Stimulated activated memory B cell treated with anti-CD40 and anti-IgM and Interleukin-4, amounts not matched to agents 10 μg/mL and 1 μg/mL and 100 μg/mL, for 72 hours (primary cell): ENCODE measurements around the gene TRERF1.

ENCODE experiments used
- ATAC-seq: fragments of 150-1000 bp; cut with Tn5 transposase; 2 replicates; pipeline ENCODE4 v1.10.0; 2021
- H3K27ac Mint-ChIP-seq: one replicate; pipeline ENCODE4 v1.8.0; 2022; ENCODE audit warnings: mild to moderate bottlenecking, mixed read lengths
- H3K27me3 Mint-ChIP-seq: one replicate; pipeline ENCODE4 v1.8.0; 2022; ENCODE audit warnings: mixed read lengths
- H3K36me3 Mint-ChIP-seq: one replicate; pipeline ENCODE4 v1.8.0; 2022; ENCODE audit warnings: mixed read lengths
- H3K4me1 Mint-ChIP-seq: one replicate; pipeline ENCODE4 v1.8.0; 2022; ENCODE audit warnings: mixed read lengths
- H3K4me3 Mint-ChIP-seq: one replicate; pipeline ENCODE4 v1.8.0; 2022; ENCODE audit warnings: mild to moderate bottlenecking, moderate library complexity, mixed read lengths
- H3K9me3 Mint-ChIP-seq: one replicate; pipeline ENCODE4 v1.8.0; 2022; ENCODE audit warnings: mixed read lengths

The TRERF1 gene

GRCh38 chr6:42363926-42364849 lies 87.5 kb downstream of the TRERF1 start:
- Mint-ChIP-seq H3K27ac (peak overlapping the region; percentile 92), H3K4me1 (peaks cover 45% of the 10 kb centered on the region), H3K4me3 (no peak overlapping the region), H3K36me3 (peaks cover 12% of the 10 kb centered on the region), H3K9me3 (no peaks in the 10 kb centered on the region), H3K27me3 (peaks cover 15% of the 10 kb centered on the region)
- no peak for ATAC-seq

GRCh38 chr6:42361036-42361435 lies 90.7 kb downstream of the TRERF1 start:
- H3K4me1 Mint-ChIP-seq: peaks cover 17% of the 10 kb centered on the region
- no peak overlapping the region for H3K27ac Mint-ChIP-seq
- no peak overlapping the region for H3K4me3 Mint-ChIP-seq
- H3K9me3 Mint-ChIP-seq: peaks cover 2% of the 10 kb centered on the region
- ATAC-seq: no peak
- H3K27me3 Mint-ChIP-seq: peaks cover 15% of the 10 kb centered on the region
- peaks cover 16% of the 10 kb centered on the region for H3K36me3 Mint-ChIP-seq

GRCh38 chr6:42359021-42359420 lies 92.7 kb downstream of the TRERF1 start:
- Mint-ChIP-seq H3K9me3 (peaks cover 2% of the 10 kb centered on the region), H3K4me1 (peaks cover 1% of the 10 kb centered on the region), H3K4me3 (no peak overlapping the region), H3K36me3 (peaks cover 18% of the 10 kb centered on the region), H3K27me3 (peaks cover 15% of the 10 kb centered on the region), H3K27ac (no peak overlapping the region)
- ATAC-seq: no peak

GRCh38 chr6:42355416-42355815 lies 96.3 kb downstream of the TRERF1 start:
- Mint-ChIP-seq H3K36me3 (peaks cover 6% of the 10 kb centered on the region), H3K4me3 (no peak overlapping the region), H3K27me3 (no peaks in the 10 kb centered on the region), H3K9me3 (peaks cover 2% of the 10 kb centered on the region), H3K4me1 (no peaks in the 10 kb centered on the region), H3K27ac (no peak overlapping the region)
- no peak for ATAC-seq

- Mint-ChIP-seq H3K27me3 (no peaks in the 10 kb centered on the region), H3K36me3 (peaks cover 6% of the 10 kb centered on the region), H3K4me1 (no peaks in the 10 kb centered on the region), H3K4me3 (no peak overlapping the region), H3K9me3 (peaks cover 2% of the 10 kb centered on the region), H3K27ac (peak overlapping the region; percentile 51)
- ATAC-seq: no peak
These were observed 97.0 kb downstream of the TRERF1 start for GRCh38 chr6:42354702-42355101.

GRCh38 chr6:42352856-42353564 lies 98.7 kb downstream of the TRERF1 start:
- Mint-ChIP-seq H3K4me1 (no peaks in the 10 kb centered on the region), H3K36me3 (peaks cover 6% of the 10 kb centered on the region), H3K4me3 (no peak overlapping the region), H3K27me3 (no peaks in the 10 kb centered on the region), H3K9me3 (peaks cover 2% of the 10 kb centered on the region), H3K27ac (no peak overlapping the region)
- ATAC-seq: no peak

- no peaks in the 10 kb centered on the region for H3K9me3 Mint-ChIP-seq
- H3K36me3 Mint-ChIP-seq: peaks cover under 1% of the 10 kb centered on the region
- no peak for ATAC-seq
- peaks cover 1% of the 10 kb centered on the region for H3K4me1 Mint-ChIP-seq
- no peak overlapping the region for H3K4me3 Mint-ChIP-seq
- H3K27ac Mint-ChIP-seq: no peak overlapping the region
- no peaks in the 10 kb centered on the region for H3K27me3 Mint-ChIP-seq
These were observed 100.8 kb downstream of the TRERF1 start for GRCh38 chr6:42350911-42351310.

- Mint-ChIP-seq H3K27me3 (no peaks in the 10 kb centered on the region), H3K9me3 (no peaks in the 10 kb centered on the region), H3K4me1 (peaks cover 6% of the 10 kb centered on the region), H3K36me3 (no peaks in the 10 kb centered on the region), H3K4me3 (no peak overlapping the region), H3K27ac (no peak overlapping the region)
- ATAC-seq: no peak
These were observed 101.8 kb downstream of the TRERF1 start for GRCh38 chr6:42349753-42350511.

GRCh38 chr6:42347456-42347855 lies 104.3 kb downstream of the TRERF1 start:
- H3K36me3 Mint-ChIP-seq: no peaks in the 10 kb centered on the region
- H3K27ac Mint-ChIP-seq: no peak overlapping the region
- H3K4me3 Mint-ChIP-seq: no peak overlapping the region
- no peaks in the 10 kb centered on the region for H3K27me3 Mint-ChIP-seq
- H3K9me3 Mint-ChIP-seq: no peaks in the 10 kb centered on the region
- ATAC-seq: no peak
- H3K4me1 Mint-ChIP-seq: peaks cover 6% of the 10 kb centered on the region

- Mint-ChIP-seq H3K4me3 (no peak overlapping the region), H3K27me3 (no peaks in the 10 kb centered on the region), H3K9me3 (no peaks in the 10 kb centered on the region), H3K4me1 (peaks cover 6% of the 10 kb centered on the region), H3K27ac (no peak overlapping the region), H3K36me3 (no peaks in the 10 kb centered on the region)
- ATAC-seq: no peak
These were observed 105.9 kb downstream of the TRERF1 start for GRCh38 chr6:42345696-42346416.

GRCh38 chr6:42344756-42345155 lies 107.0 kb downstream of the TRERF1 start:
- Mint-ChIP-seq H3K4me3 (no peak overlapping the region), H3K36me3 (no peaks in the 10 kb centered on the region), H3K27ac (no peak overlapping the region), H3K4me1 (peaks cover 6% of the 10 kb centered on the region), H3K9me3 (no peaks in the 10 kb centered on the region), H3K27me3 (no peaks in the 10 kb centered on the region)
- no peak for ATAC-seq

GRCh38 chr6:42341771-42342553 lies 109.8 kb downstream of the TRERF1 start:
- Mint-ChIP-seq H3K27me3 (peaks cover 2% of the 10 kb centered on the region), H3K4me3 (no peak overlapping the region), H3K9me3 (no peaks in the 10 kb centered on the region), H3K36me3 (no peaks in the 10 kb centered on the region), H3K27ac (no peak overlapping the region), H3K4me1 (peaks cover 6% of the 10 kb centered on the region)
- no peak for ATAC-seq

- no peak for ATAC-seq
- no peak overlapping the region for H3K27ac Mint-ChIP-seq
- H3K4me3 Mint-ChIP-seq: no peak overlapping the region
- peaks cover 6% of the 10 kb centered on the region for H3K4me1 Mint-ChIP-seq
- H3K36me3 Mint-ChIP-seq: no peaks in the 10 kb centered on the region
- peaks cover 8% of the 10 kb centered on the region for H3K27me3 Mint-ChIP-seq
- H3K9me3 Mint-ChIP-seq: no peaks in the 10 kb centered on the region
These were observed 110.5 kb downstream of the TRERF1 start for GRCh38 chr6:42341221-42341620.

GRCh38 chr6:42340511-42340910 lies 111.2 kb downstream of the TRERF1 start:
- Mint-ChIP-seq H3K4me1 (peaks cover under 1% of the 10 kb centered on the region), H3K36me3 (no peaks in the 10 kb centered on the region), H3K4me3 (no peak overlapping the region), H3K27me3 (peaks cover 8% of the 10 kb centered on the region), H3K27ac (no peak overlapping the region), H3K9me3 (no peaks in the 10 kb centered on the region)
- ATAC-seq: no peak
